Loucy (cell line): ENCODE results near the gene KIRREL3.

Experiments
- H2AFZ ChIP-seq: fragments of 200-600 bp; sonication (generic); 2 replicates; pipeline ENCODE4 v1.6.0; 2016; ENCODE audit warnings: antibody characterized with exemption, mild to moderate bottlenecking, low read length, moderate library complexity
- H3F3A ChIP-seq: fragments of 200-600 bp; 2 replicates; pipeline ENCODE4 v1.6.0; 2016; ENCODE audit warnings: antibody characterized with exemption, low read depth, mild to moderate bottlenecking
- H3K27me3 ChIP-seq: fragments of 200-600 bp; sonication (generic); 2 replicates; pipeline ENCODE4 v1.6.1; 2014; ENCODE audit warnings: low read length, mild to moderate bottlenecking; ENCODE audit not compliant: insufficient read depth, poor library complexity, severe bottlenecking
- H3K36me3 ChIP-seq: fragments of 200-600 bp; sonication (generic); 2 replicates; pipeline ENCODE4 v1.6.1; 2016; ENCODE audit warnings: low read length; ENCODE audit not compliant: insufficient read depth
- H3K4me1 ChIP-seq: fragments of 200-600 bp; sonication (generic); 2 replicates; pipeline ENCODE4 v1.5.1; 2014; ENCODE audit warnings: low read length, mild to moderate bottlenecking; ENCODE audit not compliant: insufficient read depth, poor library complexity, severe bottlenecking
- H3K4me2 ChIP-seq: fragments of 200-600 bp; sonication (generic); 2 replicates; pipeline ENCODE4 v1.6.0; 2014; ENCODE audit warnings: antibody characterized with exemption, low read length, low read depth, mild to moderate bottlenecking; ENCODE audit not compliant: poor library complexity, severe bottlenecking
- H3K4me3 ChIP-seq: fragments of 200-600 bp; sonication (generic); 2 replicates; pipeline ENCODE4 v1.5.1; 2014; ENCODE audit warnings: low read length, mild to moderate bottlenecking, mixed read lengths; ENCODE audit not compliant: poor library complexity, severe bottlenecking
- H3K79me2 ChIP-seq: fragments of 200-600 bp; sonication (generic); 2 replicates; pipeline ENCODE4 v1.6.1; 2014; ENCODE audit warnings: low read length; ENCODE audit not compliant: insufficient read depth
- H3K9ac ChIP-seq: fragments of 200-600 bp; sonication (generic); 2 replicates; pipeline ENCODE4 v1.6.0; 2014; ENCODE audit warnings: mild to moderate bottlenecking, low read depth, low read length, moderate library complexity; ENCODE audit not compliant: poor library complexity, severe bottlenecking
- H3K9me2 ChIP-seq: fragments of 200-600 bp; sonication (generic); replicated peaks from 2 replicates; pipeline ENCODE4 v1.6.1; 2016; ENCODE audit warnings: low read depth, low read length, mixed read lengths
- H3K9me3 ChIP-seq: fragments of 200-600 bp; sonication (generic); 2 replicates; pipeline ENCODE4 v1.6.1; 2014; ENCODE audit warnings: mild to moderate bottlenecking, antibody characterized with exemption, low read length, low read depth; ENCODE audit not compliant: insufficient read depth
- H4K20me1 ChIP-seq: fragments of 200-600 bp; sonication (generic); 2 replicates; pipeline ENCODE4 v1.6.0; 2014; ENCODE audit warnings: antibody characterized with exemption, low read length, mild to moderate bottlenecking; ENCODE audit not compliant: insufficient read depth, poor library complexity, severe bottlenecking
- CTCF ChIP-seq: fragments of 200-600 bp; sonication (generic); conservative IDR thresholded peaks from 2 replicates; pipeline ENCODE4 v1.5.1; 2014; ENCODE audit warnings: mild to moderate bottlenecking, antibody characterized with exemption, low read length
- EZH2phosphoT487 ChIP-seq: fragments of 200-600 bp; IDR thresholded peaks from 2 replicates; pipeline ENCODE4 v1.6.1; 2018; ENCODE audit warnings: antibody characterized with exemption, mild to moderate bottlenecking, moderate library complexity, borderline replicate concordance

KIRREL3 gene

DNA sequence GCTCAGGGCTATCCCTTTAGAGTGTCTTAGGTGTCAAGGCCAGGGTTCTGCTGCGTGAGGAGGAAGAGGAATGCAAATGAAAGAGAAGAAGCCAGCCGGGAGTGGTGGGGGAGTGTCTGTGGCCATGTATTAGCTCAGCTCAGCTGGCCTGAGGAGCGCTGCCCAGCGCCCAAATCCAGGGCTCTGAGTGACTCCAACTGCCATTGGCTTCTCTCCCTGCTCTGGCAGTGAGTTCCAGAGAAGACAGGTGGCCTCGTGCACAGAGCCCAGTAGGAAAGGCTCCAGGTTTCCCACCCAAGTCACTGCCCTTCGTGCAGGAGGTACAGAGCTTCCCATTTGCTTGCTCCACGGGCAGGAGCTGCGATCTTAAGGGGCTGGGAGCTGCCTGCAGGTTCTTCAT, 302.0 kb downstream of the KIRREL3 start:
- Histone ChIP-seq H3K27me3 (no peaks in the 10 kb centered on the region), H4K20me1 (no peaks in the 10 kb centered on the region), H3K9ac (no peak overlapping the region), H3K9me2 (no peaks in the 10 kb centered on the region), H3K4me3 (no peak overlapping the region), H3K79me2 (no peaks in the 10 kb centered on the region), H3K9me3 (no peaks in the 10 kb centered on the region), H3K4me1 (no peaks in the 10 kb centered on the region), H2AFZ (no peak overlapping the region), H3F3A (no peaks in the 10 kb centered on the region), H3K4me2 (no peak overlapping the region), H3K36me3 (no peaks in the 10 kb centered on the region)
- no peak for TF ChIP-seq EZH2phosphoT487
- no peak for TF ChIP-seq CTCF

DNA sequence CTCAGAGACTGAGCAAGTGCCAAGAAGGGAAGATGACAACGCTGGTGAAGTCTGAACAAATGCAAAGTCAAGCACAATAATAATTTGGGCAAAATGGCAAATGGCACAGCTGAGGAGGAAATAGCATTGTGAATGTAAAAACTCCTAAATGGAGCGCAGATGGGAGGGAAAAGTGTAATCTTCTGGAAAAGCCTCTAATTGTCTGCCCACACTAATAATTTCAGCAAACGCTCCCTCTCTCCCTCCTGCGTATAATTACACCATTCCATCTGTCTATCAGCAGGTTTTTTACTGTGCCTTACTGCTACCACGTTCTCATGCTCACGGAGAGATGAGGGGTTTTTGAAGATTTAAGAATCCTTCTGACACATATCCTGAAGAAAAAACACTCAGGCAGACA, 302.6 kb downstream of the KIRREL3 start:
- H3K4me3 ChIP-seq: no peak overlapping the region
- no peaks in the 10 kb centered on the region for H4K20me1 ChIP-seq
- H3K79me2 ChIP-seq: no peaks in the 10 kb centered on the region
- H3K9ac ChIP-seq: no peak overlapping the region
- H3K4me1 ChIP-seq: no peaks in the 10 kb centered on the region
- H3K9me2 ChIP-seq: no peaks in the 10 kb centered on the region
- no peak for TF ChIP-seq EZH2phosphoT487
- TF ChIP-seq CTCF: no peak
- H3F3A ChIP-seq: no peaks in the 10 kb centered on the region
- H3K36me3 ChIP-seq: no peaks in the 10 kb centered on the region
- H3K4me2 ChIP-seq: no peak overlapping the region
- no peaks in the 10 kb centered on the region for H3K27me3 ChIP-seq
- no peak overlapping the region for H2AFZ ChIP-seq
- no peaks in the 10 kb centered on the region for H3K9me3 ChIP-seq

DNA sequence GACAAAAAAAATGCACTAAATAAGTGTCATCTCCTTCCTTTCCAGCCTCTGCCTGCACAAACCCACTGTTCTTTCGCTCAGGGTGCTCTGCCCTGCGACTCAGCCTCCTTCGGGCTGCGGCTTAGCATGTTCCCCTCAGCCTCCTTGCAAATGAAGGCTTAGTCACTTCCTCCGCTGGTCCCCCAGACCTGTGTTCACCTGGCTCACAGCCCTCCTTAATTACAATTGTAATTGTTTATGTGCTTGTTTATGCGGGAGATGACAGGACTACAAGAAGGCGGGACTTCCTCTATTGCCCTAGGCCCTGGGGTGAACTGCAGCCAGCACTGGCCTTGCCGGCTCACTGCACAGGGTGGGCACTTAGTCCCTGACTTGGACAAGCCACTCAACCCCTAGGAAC, 303.6 kb downstream of the KIRREL3 start:
- H4K20me1 ChIP-seq: no peaks in the 10 kb centered on the region
- H3K9me2 ChIP-seq: no peaks in the 10 kb centered on the region
- no peak for TF ChIP-seq EZH2phosphoT487
- TF ChIP-seq CTCF: no peak
- H3K4me2 ChIP-seq: no peak overlapping the region
- no peaks in the 10 kb centered on the region for H3K9me3 ChIP-seq
- no peaks in the 10 kb centered on the region for H3K4me1 ChIP-seq
- H3F3A ChIP-seq: no peaks in the 10 kb centered on the region
- H3K79me2 ChIP-seq: no peaks in the 10 kb centered on the region
- H3K9ac ChIP-seq: no peak overlapping the region
- no peaks in the 10 kb centered on the region for H3K27me3 ChIP-seq
- H2AFZ ChIP-seq: no peak overlapping the region
- H3K36me3 ChIP-seq: no peaks in the 10 kb centered on the region
- H3K4me3 ChIP-seq: no peak overlapping the region
